ENCODE measurements around the gene ERFL.

ERFL gene

GRCh38 chr19:41928221-41928683, at the start of gene ERFL:
Gene ERFL, minus strand, starts transcription at chr19:41928449. Its CDS starts 15,530 bp downstream, at chr19:41912919.
- no peak for DNase-seq (ENCODE audit: low spot score)

GRCh38 chr19:41977916-41978315, 49.7 kb upstream of the ERFL start:
- DNase-seq (ENCODE audit: low spot score): no peak

GRCh38 chr19:41974652-41975051, 46.4 kb upstream of the ERFL start:
- no peak for DNase-seq (ENCODE audit: low spot score)

DNA sequence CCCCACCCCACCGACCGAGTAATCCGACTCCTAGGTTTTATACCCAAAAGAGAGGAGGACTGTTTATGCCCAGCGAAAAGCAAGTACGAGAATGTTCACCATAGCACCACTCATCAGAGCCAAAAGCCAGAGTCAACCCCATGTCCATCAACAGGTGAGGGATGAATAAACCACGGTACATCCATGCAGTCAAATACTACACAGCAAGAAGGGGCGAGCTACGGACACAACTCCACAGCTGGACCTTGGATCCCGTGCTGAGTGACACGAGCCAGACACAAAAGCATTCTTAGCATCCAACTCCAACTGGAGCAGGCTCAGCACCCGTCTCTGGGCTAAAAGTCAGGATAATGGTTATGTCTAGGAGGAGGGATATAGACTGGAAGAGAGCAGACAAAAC, 43.1 kb upstream of the ERFL start:
- no peak for DNase-seq (ENCODE audit: low spot score)

GRCh38 chr19:41969772-41970458, 41.7 kb upstream of the ERFL start:
- no peak for DNase-seq (ENCODE audit: low spot score)

GRCh38 chr19:41968751-41969595, 40.7 kb upstream of the ERFL start:
- no peak for DNase-seq (ENCODE audit: low spot score)

DNA sequence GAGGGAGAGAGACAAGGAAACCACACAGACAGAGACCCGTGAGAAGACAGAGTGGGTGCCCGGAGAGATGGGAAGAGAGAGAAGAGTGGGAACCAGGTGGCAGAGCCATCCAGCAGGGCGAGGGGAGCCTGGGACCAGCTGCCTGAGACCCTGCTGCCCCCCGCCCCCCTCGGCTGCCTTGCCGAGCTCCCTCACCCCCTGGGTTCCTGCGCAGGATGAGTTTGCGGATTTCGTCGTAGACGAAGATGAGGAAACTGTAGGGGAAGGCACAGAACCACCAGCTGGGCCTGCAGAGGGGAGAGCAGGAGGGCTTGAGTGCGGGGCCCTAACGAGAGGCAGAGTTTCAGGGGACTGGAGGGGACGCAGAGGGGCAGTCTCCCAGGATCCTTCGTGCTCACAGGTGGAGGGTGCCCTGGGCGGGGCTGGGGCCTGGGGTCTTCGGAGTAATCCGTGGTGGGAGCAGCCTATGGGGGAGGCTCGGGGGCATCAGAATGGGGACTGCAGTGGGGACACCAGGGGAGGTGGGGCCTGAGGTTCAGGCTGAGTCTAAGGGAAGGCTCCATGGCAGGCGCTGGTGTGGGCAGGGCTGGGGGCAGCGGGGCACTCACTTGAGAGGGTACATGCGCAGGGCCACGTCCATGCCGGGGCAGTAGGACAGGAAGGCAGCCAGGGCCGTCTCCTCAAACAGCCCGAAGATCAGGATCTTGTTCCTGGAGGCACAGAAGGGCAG, 39.0 kb upstream of the ERFL start:
- DNase-seq (ENCODE audit: low spot score): no peak

DNA sequence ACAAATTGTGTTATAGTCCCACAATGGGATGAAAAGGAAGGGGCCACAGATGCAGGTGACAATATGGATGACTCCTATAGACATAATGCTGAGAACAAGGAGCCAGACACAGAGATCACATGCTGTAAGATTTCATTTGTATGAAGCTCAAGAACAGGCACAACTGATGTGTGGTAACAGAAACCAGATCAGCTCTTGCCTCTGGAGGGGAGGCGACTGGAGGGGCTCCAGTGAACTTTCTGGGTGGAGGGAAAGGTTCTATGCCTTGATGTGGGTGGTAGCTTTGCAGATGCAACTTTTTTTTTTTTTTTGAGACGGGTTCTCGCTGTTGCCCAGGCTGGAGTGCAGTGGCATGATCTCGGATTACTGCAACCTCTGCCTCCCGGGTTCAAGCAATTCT, 36.9 kb upstream of the ERFL start:
- no peak for DNase-seq (ENCODE audit: low spot score)

- DNase-seq (ENCODE audit: low spot score): no peak
These were observed 32.7 kb upstream of the ERFL start for GRCh38 chr19:41960973-41961372.

- peak; percentile 91 for DNase-seq (ENCODE audit: low spot score)
These were observed 31.1 kb upstream of the ERFL start, which contains the start of gene RABAC1 for GRCh38 chr19:41959056-41960053. Gene RABAC1, minus strand, starts transcription at chr19:41959321. Its CDS starts 29 bp downstream, at chr19:41959292.

DNA sequence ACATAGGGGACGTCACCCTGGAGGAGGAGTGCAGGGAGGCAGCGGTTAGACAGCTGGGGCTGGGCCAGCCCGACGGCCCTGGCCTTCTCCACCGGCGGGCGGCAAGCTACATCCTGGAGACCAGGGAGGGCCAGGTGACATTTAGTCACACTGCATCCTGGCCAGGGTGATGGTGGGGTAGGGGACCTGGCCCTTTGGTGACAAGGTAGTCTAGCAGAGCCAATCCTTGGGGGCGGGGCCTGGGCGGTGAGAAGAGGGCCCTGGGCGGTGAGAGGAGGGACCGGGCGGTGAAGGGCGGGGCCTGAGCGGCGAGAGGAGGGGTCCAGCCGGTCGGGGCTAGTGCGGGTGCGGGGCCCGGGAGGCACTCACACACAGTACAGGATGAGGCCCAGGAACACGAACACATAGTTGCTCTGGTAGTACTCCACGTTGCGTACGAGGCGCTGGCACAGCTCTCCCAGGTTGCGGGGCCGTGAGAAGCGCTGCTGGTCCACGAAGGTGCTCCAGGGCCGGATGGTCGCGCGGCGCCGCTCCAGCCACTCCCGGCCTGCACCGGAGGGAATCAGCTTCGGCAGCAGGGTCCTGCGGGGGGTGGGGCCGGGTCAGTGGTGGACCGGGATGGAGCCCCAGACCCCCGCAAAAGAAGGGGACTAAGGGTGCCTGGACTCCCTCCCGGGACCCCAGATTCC, 30.3 kb upstream of the ERFL start:
- DNase-seq (ENCODE audit: low spot score): peak; percentile 29

DNA sequence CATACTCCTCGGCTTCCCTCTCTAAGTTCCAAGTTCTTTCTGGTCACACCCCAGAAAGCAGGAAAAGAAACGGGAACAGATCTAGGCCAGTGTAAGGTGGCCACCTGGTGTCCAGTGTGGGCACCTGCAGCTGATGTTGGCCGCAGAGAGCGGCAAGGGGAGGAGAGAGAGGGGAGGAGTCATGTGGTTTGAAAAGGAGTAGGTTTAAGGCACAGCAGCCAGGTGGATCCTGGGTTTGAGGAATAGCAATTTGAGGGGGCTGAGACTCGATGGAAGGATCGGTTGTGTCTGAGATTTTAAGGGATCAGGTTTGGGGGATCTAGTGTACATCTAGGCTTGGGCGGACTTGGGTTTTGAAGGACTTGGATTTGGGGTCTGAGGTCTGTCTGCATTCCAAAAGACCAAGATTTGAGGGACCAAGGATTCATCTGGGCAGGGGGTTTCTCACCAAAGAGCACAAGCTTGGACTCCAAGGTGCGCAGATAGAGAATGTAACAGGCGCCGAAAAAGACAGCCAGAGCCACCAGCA, 29.7 kb upstream of the ERFL start:
- DNase-seq (ENCODE audit: low spot score): peak; percentile 75

GRCh38 chr19:41957161-41957837, 29.1 kb upstream of the ERFL start:
- DNase-seq (ENCODE audit: low spot score): no peak

DNA sequence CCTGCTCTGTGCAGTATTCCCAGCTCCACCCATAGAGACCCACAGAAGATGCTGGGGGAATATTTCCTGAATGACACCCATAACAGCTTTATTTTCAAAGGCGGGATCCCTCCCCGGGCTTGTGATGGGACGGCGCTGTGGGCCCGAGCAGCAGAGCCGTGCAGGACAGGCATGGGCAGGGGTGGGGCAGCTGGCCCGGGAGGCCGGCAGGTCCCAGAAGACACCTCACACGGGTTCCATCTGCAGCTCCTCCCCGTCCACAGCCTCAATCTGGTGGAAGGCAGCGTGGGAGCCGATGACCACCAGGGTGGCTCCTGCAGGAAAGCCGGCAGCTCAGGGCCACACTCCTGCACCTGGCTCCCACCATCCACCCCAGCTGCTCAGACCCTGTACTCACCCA, 28.4 kb upstream of the ERFL start:
- no peak for DNase-seq (ENCODE audit: low spot score)

DNA sequence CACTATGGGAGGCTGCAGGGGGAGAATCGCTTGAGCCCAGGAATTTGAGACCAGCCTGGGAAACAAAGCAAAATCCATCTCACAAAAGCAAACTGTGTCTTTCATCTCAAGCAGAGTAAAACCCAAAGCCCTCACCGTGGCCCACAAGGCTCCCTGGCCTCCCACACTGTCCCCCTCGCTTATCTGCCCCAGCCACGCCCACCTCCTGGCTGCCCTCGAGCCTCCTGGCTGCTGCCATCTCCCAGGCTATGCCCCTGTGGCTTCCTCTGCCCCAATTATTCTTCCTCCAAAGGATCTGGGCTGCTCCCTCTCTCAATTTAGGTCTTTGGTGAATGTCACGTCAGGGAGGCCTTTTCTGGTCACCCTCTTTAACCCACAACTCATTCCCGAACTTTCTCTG, 27.3 kb upstream of the ERFL start:
- no peak for DNase-seq (ENCODE audit: low spot score)

DNA sequence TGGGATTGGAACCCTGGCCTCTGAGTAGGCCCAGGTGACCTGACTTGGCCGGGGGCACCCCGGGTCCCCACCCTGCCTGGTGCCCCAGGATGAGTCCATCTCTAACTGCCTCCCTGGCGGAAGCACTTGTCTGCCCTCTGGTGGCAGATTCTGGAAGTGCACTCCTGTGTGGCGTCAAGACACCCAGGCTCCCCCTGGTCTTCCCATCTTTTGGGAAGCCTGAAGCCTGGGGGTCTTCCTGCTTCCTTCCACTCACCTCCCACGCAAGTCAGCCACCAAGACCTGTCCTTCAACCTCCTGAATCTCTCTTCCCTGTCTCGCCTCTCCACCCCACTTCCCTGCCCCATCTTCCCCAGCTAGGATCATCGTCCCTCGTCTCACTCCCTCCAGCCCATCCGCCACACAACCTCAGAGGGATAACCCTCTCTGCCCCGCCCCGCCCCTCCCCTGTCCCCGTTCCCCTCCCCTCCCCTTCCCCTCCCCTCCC, 23.5 kb upstream of the ERFL start:
- peak; percentile 72 for DNase-seq (ENCODE audit: low spot score)

DNA sequence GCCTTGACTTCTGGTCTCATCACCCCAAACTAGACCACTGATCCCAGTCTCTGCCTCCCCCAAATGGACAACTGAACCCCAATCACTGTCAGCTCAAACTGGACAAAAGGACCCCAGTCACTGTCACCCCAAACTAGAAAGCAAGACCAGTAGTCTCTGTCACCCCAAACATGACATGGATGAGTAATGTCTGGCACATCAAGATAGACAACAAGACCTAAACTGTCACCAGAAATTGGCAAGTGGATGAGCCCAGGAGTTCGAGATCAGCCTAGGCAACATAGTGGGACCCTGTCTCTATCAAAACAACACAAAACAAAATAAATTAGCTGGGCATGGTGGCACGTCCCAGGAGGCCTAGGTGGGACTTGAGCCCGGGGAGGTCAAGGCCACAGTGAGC, 18.8 kb upstream of the ERFL start:
- DNase-seq (ENCODE audit: low spot score): no peak

DNA sequence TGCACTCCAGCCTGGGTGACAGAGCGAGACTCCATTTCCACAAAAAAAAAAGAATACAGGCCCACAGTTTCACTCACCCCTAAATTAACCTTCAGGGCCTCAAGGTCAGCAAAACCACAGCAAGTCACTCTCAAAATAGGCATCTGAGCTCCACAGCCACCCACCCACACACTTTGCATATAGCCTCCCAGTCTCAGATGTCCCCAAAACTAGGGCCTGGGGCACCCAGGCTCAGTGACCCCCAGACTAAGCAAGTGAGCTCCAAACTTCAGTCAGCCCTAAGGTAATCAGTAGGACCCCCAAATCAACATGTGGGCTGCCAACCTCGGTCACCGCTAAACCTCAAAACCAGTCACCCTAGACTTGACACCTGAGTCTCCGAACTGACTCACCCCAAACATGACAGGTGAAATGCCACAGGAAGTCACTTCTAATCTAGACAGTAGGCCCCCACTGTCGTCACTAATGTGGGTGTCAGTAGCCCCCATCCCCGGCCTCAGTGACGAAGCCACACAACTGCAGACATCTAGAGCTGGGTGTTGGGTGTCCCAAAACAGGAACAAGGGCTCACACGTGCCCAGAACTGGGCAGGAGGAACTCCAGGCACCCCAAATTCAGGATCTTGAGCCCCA, 17.0 kb upstream of the ERFL start:
- DNase-seq (ENCODE audit: low spot score): no peak

GRCh38 chr19:41944336-41944735, 16.1 kb upstream of the ERFL start:
- no peak for DNase-seq (ENCODE audit: low spot score)

All from pons (tissue), 1 donor.